GM12878 (cell line): ENCODE data around the gene CLK4. TPM values are rescaled to one million over a fixed set of nuclear protein-coding genes. Genes with fewer than 3 reads are reported as not detected.
A peak's percentile ranks its signal among the peaks of the same experiment; 100 is the strongest.

Experiments used
- ATAC-seq: fragments of 200-7000 bp; cut with Tn5 transposase; 3 replicates; pipeline ENCODE4 v1.9.1; 2020; ENCODE audit warnings: mild to moderate bottlenecking, moderate library complexity
- Bru-seq: library from RNA; stranded (reverse); fragments of 400-500 nt; gene quantifications from one replicate; lab custom pipeline; 2021; lab: Mats Ljungman, UMichigan
- BruChase-seq, 2 experiments: library from RNA; stranded (reverse); fragments of 400-500 nt; gene quantifications; one replicate each; lab custom pipeline; 2021; lab: Mats Ljungman, UMichigan
- BruUV-seq: library from RNA; stranded (reverse); fragments of 400-500 nt; replicated peaks from 2 replicates; lab custom pipeline; 2021; lab: Mats Ljungman, UMichigan
- CTCF ChIA-PET: fragments of 300-600 bp; sonication (Branson Sonifier 250); formaldehyde crosslinking; extraction: SDS; loops from one replicate; lab custom pipeline; 2021; ENCODE audit warnings: inconsistent platforms; lab: Yijun Ruan, JAX
- POLR2A ChIA-PET: fragments of 350-600 bp; formaldehyde crosslinking; extraction: SDS; loops from one replicate; lab custom pipeline; 2021; ENCODE audit warnings: inconsistent platforms; lab: Charles Lee
- RAD21 ChIA-PET: fragments of 300-600 bp; sonication (Branson Sonifier 250); formaldehyde crosslinking; loops from one replicate; lab custom pipeline; 2023; ENCODE audit warnings: antibody characterized with exemption; ENCODE audit not compliant: unreplicated experiment; lab: Charles Lee
- SMC1A ChIA-PET: fragments of 300-600 bp; sonication (Branson Sonifier 250); formaldehyde crosslinking; loops from one replicate; lab custom pipeline; 2023; ENCODE audit not compliant: unreplicated experiment, uncharacterized antibody; lab: Charles Lee
- DNase-seq: peaks from one replicate; pipeline ENCODE4 v3.0.0-alpha.2; 2011; ENCODE audit warnings: low read depth, low spot score
- FAIRE-seq: peaks from 3 replicates; lab custom pipeline; 2011; peaks lifted over from hg19 to GRCh38; lab: Jason Lieb, UNC
- H2AFZ ChIP-seq: 2 replicates; pipeline ENCODE4 v1.6.0; 2011; ENCODE audit warnings: low read depth, low read length, control low read depth; ENCODE audit not compliant: control insufficient read depth
- H3K27ac ChIP-seq: 2 replicates; pipeline ENCODE4 v1.5.1; 2011; ENCODE audit warnings: control low read depth; ENCODE audit not compliant: control insufficient read depth, insufficient read depth
- H3K27me3 ChIP-seq, 2 experiments: replicated peaks in 1 of 2; 2 replicates each; pipeline versions ENCODE4 v1.6.0 to v1.6.1; 2011; ENCODE audit warnings: low read length in 1 of 2; ENCODE audit not compliant: control insufficient read depth in 2 of 2, insufficient read depth in 2 of 2
- H3K36me3 ChIP-seq, 2 experiments: 2 replicates each; pipeline ENCODE4 v1.5.1; 2011; ENCODE audit warnings: low read length in 1 of 2; ENCODE audit not compliant: control insufficient read depth in 2 of 2, insufficient read depth in 2 of 2
- H3K4me1 ChIP-seq: 2 replicates; pipeline ENCODE4 v1.6.1; 2011; ENCODE audit warnings: mild to moderate bottlenecking, low read length, moderate library complexity, mixed read lengths; ENCODE audit not compliant: control insufficient read depth, insufficient read depth
- H3K4me2 ChIP-seq: 2 replicates; pipeline ENCODE4 v1.6.0; 2011; ENCODE audit warnings: control low read depth; ENCODE audit not compliant: control insufficient read depth, insufficient read depth
- H3K4me3 ChIP-seq: fragments of 200-600 bp; sonication (generic); 2 replicates; pipeline ENCODE4 v1.5.1; 2016
- H3K79me2 ChIP-seq: 2 replicates; pipeline ENCODE4 v1.6.0; 2011; ENCODE audit warnings: low read length; ENCODE audit not compliant: control insufficient read depth, insufficient read depth
- H3K9ac ChIP-seq: 2 replicates; pipeline ENCODE4 v1.8.0; 2011; ENCODE audit warnings: low read length, control low read depth, mixed read lengths; ENCODE audit not compliant: control insufficient read depth, insufficient read depth
- H3K9me3 ChIP-seq: replicated peaks from 3 replicates; pipeline ENCODE4 v1.5.1; 2011; ENCODE audit warnings: mild to moderate bottlenecking, low read length; ENCODE audit not compliant: control insufficient read depth, insufficient read depth
- H4K20me1 ChIP-seq: 2 replicates; pipeline ENCODE4 v1.6.0; 2011; ENCODE audit not compliant: control insufficient read depth, insufficient read depth
- BMI1 ChIP-seq: fragments of 450-650 bp; IDR thresholded peaks from 2 replicates; pipeline ENCODE4 v1.6.1; 2016; ENCODE audit warnings: mild to moderate bottlenecking, moderate library complexity, borderline replicate concordance
- CREM ChIP-seq: IDR thresholded peaks from 2 replicates; pipeline ENCODE4 v1.6.1; 2014; ENCODE audit warnings: antibody characterized with exemption, low read depth
- HDAC6 ChIP-seq: fragments of 200-600 bp; sonication (generic); IDR thresholded peaks from one replicate; pipeline ENCODE4 v1.8.0; 2017; ENCODE audit warnings: antibody characterized with exemption; ENCODE audit not compliant: unreplicated experiment
- KDM1A ChIP-seq: fragments of 200-600 bp; sonication (generic); IDR thresholded peaks from 2 replicates; pipeline ENCODE4 v1.6.1; 2016; ENCODE audit warnings: borderline replicate concordance
- KLF5 ChIP-seq: fragments of 450-650 bp; IDR thresholded peaks from 2 replicates; pipeline ENCODE4 v1.6.1; 2014; ENCODE audit warnings: mild to moderate bottlenecking; ENCODE audit not compliant: partially characterized antibody
- LARP7 ChIP-seq: fragments of 450-650 bp; IDR thresholded peaks from 2 replicates; pipeline ENCODE4 v1.6.1; 2017; ENCODE audit warnings: mild to moderate bottlenecking
- MTA2 ChIP-seq: fragments of 450-650 bp; IDR thresholded peaks from 2 replicates; pipeline ENCODE4 v1.6.1; 2016; ENCODE audit warnings: low read depth, mild to moderate bottlenecking, moderate library complexity
- MYB ChIP-seq: fragments of 150-350 bp; IDR thresholded peaks from 2 replicates; pipeline ENCODE4 v1.6.1; 2014; ENCODE audit warnings: mild to moderate bottlenecking, low read depth, low read length, borderline replicate concordance
- NFYB ChIP-seq: IDR thresholded peaks from 2 replicates; pipeline ENCODE4 v1.6.1; 2011; ENCODE audit warnings: low read depth, mild to moderate bottlenecking, low read length, improper control_type of control experiment, moderate library complexity; ENCODE audit not compliant: insufficient read depth
- TBL1XR1 ChIP-seq: IDR thresholded peaks from 2 replicates; pipeline ENCODE4 v1.6.1; 2012; ENCODE audit warnings: low read depth, low read length, improper control_type of control experiment
- WGBS: methylation state at CpG from one replicate; pipeline ENCODE4 v1.1.6; 2016; ENCODE audit warnings: low lambda C conversion rate; ENCODE audit not compliant: insufficient replicate concordance, insufficient coverage; ENCODE audit errors: missing lambda C conversion rate; 5-methylcytosine and 5-hydroxymethylcytosine counted together
- in situ Hi-C: fragments of 300-500 bp; cut with MboI; formaldehyde crosslinking; loops from 9 replicates; pipeline ENCODE4 v1.14.3; 2018; ENCODE audit warnings: mixed read lengths
- intact Hi-C: fragments of 100-400 bp; cut with micrococcal nuclease; formaldehyde crosslinking; loops from one replicate; pipeline ENCODE4 v1.14.2; 2022; ENCODE audit not compliant: unreplicated experiment
- long read RNA-seq, 2 experiments: library from polyadenylated mRNA; unstranded; transcript quantifications; one replicate each; pipeline ENCODE4 v2.0.0, GENCODE V29; 2019 to 2020
- polyA minus RNA-seq, 3 experiments: library from RNA; depleted of rRNA, polyadenylated mRNA; stranded (reverse); fragments of >200 nt; gene quantifications; 2 replicates each; pipeline ENCODE4 v1.2.3, GENCODE V29; 2011
- polyA plus RNA-seq, 11 experiments: library from polyadenylated mRNA; depleted of rRNA in 4 of 11; unstranded in 6 of 11; stranded (reverse) in 5 of 11; fragments of >200 nt; fragmentation: Nextera tagmentation in 4 of 11; fragmentation: Illumina TruSeq in 1 of 11; extraction: Ambion mirVana in 4 of 11; extraction: Trizol in 1 of 11; gene quantifications; 1 replicate in 1 of 11; 2 replicates in 10 of 11; pipeline versions ENCODE4 v1.2.1 to v1.2.3, GENCODE V29; 2011 to 2016; ENCODE audit warnings: inconsistent platforms in 2 of 11, missing spikeins in 2 of 11, low read depth in 1 of 11
- total RNA-seq, 4 experiments: library from RNA; depleted of rRNA in 3 of 4; stranded (reverse); fragments of >200 nt in 3 of 4; fragmentation: Illumina TruSeq in 1 of 4; extraction: Trizol in 1 of 4; gene quantifications; 2 replicates each; pipeline versions ENCODE4 v1.2.1 to v1.2.3, GENCODE V29; 2013 to 2021
- TF ChIP-seq, protein P1 (sequence below): IDR thresholded peaks from 2 replicates; pipeline ENCODE4 v1.6.1; 2011; ENCODE audit warnings: borderline replicate concordance, low read depth, mild to moderate bottlenecking, moderate library complexity, low read length; ENCODE audit not compliant: insufficient read depth, poor library complexity, severe bottlenecking
- TF ChIP-seq, protein P2 (sequence below): fragments of 450-650 bp; conservative IDR thresholded peaks from 2 replicates; pipeline ENCODE4 v1.6.1; 2017; ENCODE audit warnings: mild to moderate bottlenecking, moderate library complexity
- TF ChIP-seq, protein P3 (sequence below): IDR thresholded peaks from 2 replicates; pipeline ENCODE4 v1.6.1; 2011; ENCODE audit warnings: low read depth, low read length, improper control_type of control experiment, borderline replicate concordance

CLK4 gene
- 196 and 199 TPM in 2 replicates for total RNA-seq (2013; cell fraction: nucleolus; rRNA removed)
- total RNA-seq (2014; rRNA removed) (21.2 and 25.6 TPM in 2 replicates), total RNA-seq (2014; rRNA removed; fragmentation: Illumina TruSeq; extraction: Trizol) (21.7 and 21.9 TPM in 2 replicates), total RNA-seq (2021) (17.0 and 19.3 TPM in 2 replicates), polyA plus RNA-seq (2011; rRNA removed) (47.9 and 66.3 TPM in 2 replicates), polyA plus RNA-seq (2014; fragmentation: Illumina TruSeq; extraction: Trizol) (16.2 and 23.0 TPM in 2 replicates), polyA plus RNA-seq (2014; fragmentation: Nextera tagmentation; extraction: Ambion mirVana) (10 to 100 TPM; 13.6 to 20.7 TPM), polyA plus RNA-seq (2014; rRNA removed) (16.3 and 21.0 TPM in 2 replicates), polyA plus RNA-seq (2016; fragmentation: Nextera tagmentation; extraction: Ambion mirVana) (10 to 100 TPM; 16.4 to 17.5 TPM), polyA minus RNA-seq (2011; rRNA and poly(A)+ RNA removed) (47.9 and 61.4 TPM in 2 replicates), Bru-seq, nascent RNA (percentile 95 among the genes with signal in this experiment), BruChase-seq, experiment 1, labeled RNA remaining after a 6-hour chase (percentile 85 among the genes with signal in this experiment), BruChase-seq, experiment 2, labeled RNA remaining after a 2-hour chase (percentile 92 among the genes with signal in this experiment)
- 7.4 TPM for polyA plus RNA-seq (2011; ENCODE audit: low read depth)
- 13.9 and 15.0 TPM in 2 replicates for polyA plus RNA-seq (2011; cell fraction: cytosol; rRNA removed)
- 120 and 150 TPM in 2 replicates for polyA plus RNA-seq (2011; cell fraction: nucleus; rRNA removed)
- 11.5 and 11.7 TPM in 2 replicates for polyA plus RNA-seq (2012)
- polyA minus RNA-seq (2011; cell fraction: cytosol; rRNA and poly(A)+ RNA removed) = 8.1 and 8.3 TPM in 2 replicates
- 107 and 132 TPM in 2 replicates for polyA minus RNA-seq (2011; cell fraction: nucleus; rRNA and poly(A)+ RNA removed)
- long read RNA-seq, experiment 1, partial matches to known transcripts = 1 of 8 reads
- long read RNA-seq, experiment 1, other reads (novel, unspliced or antisense) = 5 of 8 reads
- long read RNA-seq, experiment 2, transcript CLK4-201 (13 exons, 2,568 nt) = major isoform, 29 of 97 reads
- long read RNA-seq, experiment 2, transcript CLK4-208 (2 exons, 1,690 nt) = minor isoform, 27 of 97 reads
- long read RNA-seq, experiment 2, partial matches to known transcripts = 14 of 97 reads
- long read RNA-seq, experiment 2, other reads (novel, unspliced or antisense) = 26 of 97 reads

DNA sequence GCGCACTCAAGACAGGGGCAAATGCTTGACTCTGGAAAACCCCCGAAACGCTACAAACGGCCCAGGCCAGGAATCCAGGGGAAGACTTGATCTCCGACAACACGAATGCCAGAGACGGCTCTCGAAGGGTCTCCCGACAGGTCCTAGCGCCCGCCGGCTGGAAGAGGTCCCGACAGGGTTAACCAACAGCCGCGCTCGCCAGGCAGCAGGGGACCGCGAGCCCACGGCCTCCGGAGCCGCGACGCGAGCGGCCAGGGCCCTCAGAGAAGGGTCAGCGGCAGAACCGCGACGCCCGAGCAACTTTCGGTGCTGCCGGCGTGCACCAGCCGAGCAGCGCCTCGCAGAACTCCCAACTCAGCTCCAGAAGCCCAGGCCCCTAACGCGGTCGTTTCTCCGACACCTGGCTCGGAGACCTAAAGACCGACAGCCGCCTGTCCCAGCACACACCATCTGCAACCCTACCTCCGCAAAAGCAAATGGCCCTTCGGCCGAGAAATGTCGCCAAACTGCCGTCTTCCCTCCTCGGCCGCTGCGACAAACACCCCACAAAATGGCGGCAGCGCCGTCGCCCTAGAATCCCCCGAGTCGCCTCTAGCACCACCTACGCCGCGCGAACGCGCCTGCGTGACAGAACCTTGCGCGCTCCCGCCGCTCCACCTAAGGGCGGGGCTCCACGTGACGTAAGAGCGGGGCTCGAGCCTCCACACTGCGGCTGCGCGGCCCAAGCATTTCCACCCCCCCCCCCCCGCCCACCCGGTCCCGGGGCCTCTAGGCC lies at the start of gene CLK4:
Gene CLK4, minus strand, starts transcription at position 567 of the 775 bp plus-strand sequence. CDS start 3,634 bp downstream, outside the sequence.
- TSS peak; percentile 81 for BruUV-seq
- Histone ChIP-seq H4K20me1 (no peaks in the 10 kb centered on the region), H2AFZ (peak within 1 kb of the TSS; percentile 97), H3K4me2 (peak within 1 kb of the TSS; percentile 90), H3K36me3 (peaks cover 0 to 8% of the 10 kb centered on the region in 2 experiments; a peak in 3 of 4 replicates), H3K9me3 (no peaks in the 10 kb centered on the region), H3K4me1 (no peaks in the 10 kb centered on the region), H3K4me3 (peak within 1 kb of the TSS; percentile 79), H3K27ac (peak within 1 kb of the TSS; percentile 95), H3K9ac (peak within 1 kb of the TSS; percentile 99), H3K27me3 (no peaks in the 10 kb centered on the region), H3K79me2 (peaks cover 51% of the 10 kb centered on the region)
- ChIA-PET RAD21 (interaction anchor here (1.4 to 1.9 kb wide), 2 partner anchors 11 to 104 kb away, joined by 4 to 7 read pairs; partner anchors contain the start of gene ZNF354A), SMC1A (interaction anchor here (1.3 to 2.4 kb wide), 2 partner anchors 11 kb away, joined by 4 to 10 read pairs; no protein-coding TSS in a partner anchor), POLR2A (interaction anchor here (0.5 to 2.5 kb wide), 4 partner anchors 11 to 1053 kb away, joined by 3 to 7 read pairs (median 5); partner anchors contain the start of gene ZNF354A), CTCF (interaction anchor here (2.5 kb wide), 1 partner anchor 14 kb away, joined by 11 read pairs; no protein-coding TSS in a partner anchor)
- ATAC-seq (peak; percentile 89), FAIRE-seq (peak; percentile 81), DNase-seq (peak; percentile 71)
- WGBS = 1% methylated on average over 75 of the region's 79 CpGs
- intact Hi-C loops = loop anchor here (10.0 kb wide), 2 partner anchors 228 to 928 kb away; partner anchors contain the start of genes RUFY1 and ZNF354B
- in situ Hi-C loops = loop anchor here (10.0 kb wide), 1 partner anchor 918 kb away; no protein-coding TSS in a partner anchor
- TF ChIP-seq NFYB (no peak), HDAC6 (no peak), KDM1A (no peak), MTA2 (no peak), KLF5 (peak; percentile 65), MYB (no peak), BMI1 (no peak), TBL1XR1 (0 out of 2 replicates have a peak, but pooled peaks have one; percentile 25), LARP7 (peak; percentile 97), CREM (peak; percentile 70)
- TF ChIP-seq, protein P1, sequence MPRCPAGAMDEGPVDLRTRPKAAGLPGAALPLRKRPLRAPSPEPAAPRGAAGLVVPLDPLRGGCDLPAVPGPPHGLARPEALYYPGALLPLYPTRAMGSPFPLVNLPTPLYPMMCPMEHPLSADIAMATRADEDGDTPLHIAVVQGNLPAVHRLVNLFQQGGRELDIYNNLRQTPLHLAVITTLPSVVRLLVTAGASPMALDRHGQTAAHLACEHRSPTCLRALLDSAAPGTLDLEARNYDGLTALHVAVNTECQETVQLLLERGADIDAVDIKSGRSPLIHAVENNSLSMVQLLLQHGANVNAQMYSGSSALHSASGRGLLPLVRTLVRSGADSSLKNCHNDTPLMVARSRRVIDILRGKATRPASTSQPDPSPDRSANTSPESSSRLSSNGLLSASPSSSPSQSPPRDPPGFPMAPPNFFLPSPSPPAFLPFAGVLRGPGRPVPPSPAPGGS = no peak
- TF ChIP-seq, protein P2, sequence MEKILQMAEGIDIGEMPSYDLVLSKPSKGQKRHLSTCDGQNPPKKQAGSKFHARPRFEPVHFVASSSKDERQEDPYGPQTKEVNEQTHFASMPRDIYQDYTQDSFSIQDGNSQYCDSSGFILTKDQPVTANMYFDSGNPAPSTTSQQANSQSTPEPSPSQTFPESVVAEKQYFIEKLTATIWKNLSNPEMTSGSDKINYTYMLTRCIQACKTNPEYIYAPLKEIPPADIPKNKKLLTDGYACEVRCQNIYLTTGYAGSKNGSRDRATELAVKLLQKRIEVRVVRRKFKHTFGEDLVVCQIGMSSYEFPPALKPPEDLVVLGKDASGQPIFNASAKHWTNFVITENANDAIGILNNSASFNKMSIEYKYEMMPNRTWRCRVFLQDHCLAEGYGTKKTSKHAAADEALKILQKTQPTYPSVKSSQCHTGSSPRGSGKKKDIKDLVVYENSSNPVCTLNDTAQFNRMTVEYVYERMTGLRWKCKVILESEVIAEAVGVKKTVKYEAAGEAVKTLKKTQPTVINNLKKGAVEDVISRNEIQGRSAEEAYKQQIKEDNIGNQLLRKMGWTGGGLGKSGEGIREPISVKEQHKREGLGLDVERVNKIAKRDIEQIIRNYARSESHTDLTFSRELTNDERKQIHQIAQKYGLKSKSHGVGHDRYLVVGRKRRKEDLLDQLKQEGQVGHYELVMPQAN = peak; percentile 83
- TF ChIP-seq, protein P3, sequence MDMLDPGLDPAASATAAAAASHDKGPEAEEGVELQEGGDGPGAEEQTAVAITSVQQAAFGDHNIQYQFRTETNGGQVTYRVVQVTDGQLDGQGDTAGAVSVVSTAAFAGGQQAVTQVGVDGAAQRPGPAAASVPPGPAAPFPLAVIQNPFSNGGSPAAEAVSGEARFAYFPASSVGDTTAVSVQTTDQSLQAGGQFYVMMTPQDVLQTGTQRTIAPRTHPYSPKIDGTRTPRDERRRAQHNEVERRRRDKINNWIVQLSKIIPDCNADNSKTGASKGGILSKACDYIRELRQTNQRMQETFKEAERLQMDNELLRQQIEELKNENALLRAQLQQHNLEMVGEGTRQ = peak; percentile 46
